22Rv1 (cell line): ENCODE data around the gene HTR1D.

ENCODE experiments used
- H3K27ac ChIP-seq: fragments of 450-650 bp; 2 replicates; pipeline ENCODE4 v1.5.1; 2017
- ZFX ChIP-seq: fragments of 450-650 bp; IDR thresholded peaks from 2 replicates; pipeline ENCODE4 v1.6.1; 2017; ENCODE audit warnings: antibody characterized with exemption, borderline replicate concordance
- TF ChIP-seq, protein P1 (sequence below): fragments of 450-650 bp; IDR thresholded peaks from 2 replicates; pipeline ENCODE4 v1.5.1; 2017; ENCODE audit warnings: mild to moderate bottlenecking

The HTR1D gene

DNA sequence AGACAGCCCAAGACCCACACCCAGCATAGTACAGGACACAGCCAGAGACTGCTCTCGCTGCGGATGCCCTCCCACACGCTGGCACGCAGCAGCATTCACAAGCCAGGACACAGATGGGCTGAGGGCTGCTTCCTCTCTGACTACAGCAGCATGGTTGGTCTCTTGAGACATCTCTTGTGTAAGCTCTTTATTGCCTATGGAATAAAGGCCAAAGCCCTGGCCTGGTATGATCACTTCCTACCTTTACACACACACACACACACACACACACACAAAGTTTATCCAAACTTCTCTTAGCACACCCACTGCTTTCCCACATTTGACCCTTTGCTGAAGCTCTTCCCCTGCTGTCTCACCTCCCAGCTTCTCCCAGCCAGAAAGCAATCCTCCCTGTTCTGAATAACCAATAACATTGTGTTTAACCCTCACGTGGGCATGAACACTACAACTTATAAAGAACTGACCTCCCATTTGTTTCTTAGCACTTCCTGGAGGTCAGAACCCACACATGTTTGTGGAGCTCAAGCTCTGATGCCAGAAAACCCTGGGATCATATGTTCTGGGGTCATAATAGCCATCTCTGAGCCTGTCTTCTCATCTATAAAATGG, 47.5 kb downstream of the HTR1D start:
- TF ChIP-seq ZFX = no peak
- TF ChIP-seq, protein P1, sequence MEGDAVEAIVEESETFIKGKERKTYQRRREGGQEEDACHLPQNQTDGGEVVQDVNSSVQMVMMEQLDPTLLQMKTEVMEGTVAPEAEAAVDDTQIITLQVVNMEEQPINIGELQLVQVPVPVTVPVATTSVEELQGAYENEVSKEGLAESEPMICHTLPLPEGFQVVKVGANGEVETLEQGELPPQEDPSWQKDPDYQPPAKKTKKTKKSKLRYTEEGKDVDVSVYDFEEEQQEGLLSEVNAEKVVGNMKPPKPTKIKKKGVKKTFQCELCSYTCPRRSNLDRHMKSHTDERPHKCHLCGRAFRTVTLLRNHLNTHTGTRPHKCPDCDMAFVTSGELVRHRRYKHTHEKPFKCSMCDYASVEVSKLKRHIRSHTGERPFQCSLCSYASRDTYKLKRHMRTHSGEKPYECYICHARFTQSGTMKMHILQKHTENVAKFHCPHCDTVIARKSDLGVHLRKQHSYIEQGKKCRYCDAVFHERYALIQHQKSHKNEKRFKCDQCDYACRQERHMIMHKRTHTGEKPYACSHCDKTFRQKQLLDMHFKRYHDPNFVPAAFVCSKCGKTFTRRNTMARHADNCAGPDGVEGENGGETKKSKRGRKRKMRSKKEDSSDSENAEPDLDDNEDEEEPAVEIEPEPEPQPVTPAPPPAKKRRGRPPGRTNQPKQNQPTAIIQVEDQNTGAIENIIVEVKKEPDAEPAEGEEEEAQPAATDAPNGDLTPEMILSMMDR = no peak
- peak overlapping the region; percentile 74 for H3K27ac ChIP-seq

GRCh38 chr1:23169195-23169575, 48.1 kb downstream of the HTR1D start:
- no peak for TF ChIP-seq ZFX
- TF ChIP-seq, protein P1 = no peak
- H3K27ac ChIP-seq = peak overlapping the region; percentile 74

DNA sequence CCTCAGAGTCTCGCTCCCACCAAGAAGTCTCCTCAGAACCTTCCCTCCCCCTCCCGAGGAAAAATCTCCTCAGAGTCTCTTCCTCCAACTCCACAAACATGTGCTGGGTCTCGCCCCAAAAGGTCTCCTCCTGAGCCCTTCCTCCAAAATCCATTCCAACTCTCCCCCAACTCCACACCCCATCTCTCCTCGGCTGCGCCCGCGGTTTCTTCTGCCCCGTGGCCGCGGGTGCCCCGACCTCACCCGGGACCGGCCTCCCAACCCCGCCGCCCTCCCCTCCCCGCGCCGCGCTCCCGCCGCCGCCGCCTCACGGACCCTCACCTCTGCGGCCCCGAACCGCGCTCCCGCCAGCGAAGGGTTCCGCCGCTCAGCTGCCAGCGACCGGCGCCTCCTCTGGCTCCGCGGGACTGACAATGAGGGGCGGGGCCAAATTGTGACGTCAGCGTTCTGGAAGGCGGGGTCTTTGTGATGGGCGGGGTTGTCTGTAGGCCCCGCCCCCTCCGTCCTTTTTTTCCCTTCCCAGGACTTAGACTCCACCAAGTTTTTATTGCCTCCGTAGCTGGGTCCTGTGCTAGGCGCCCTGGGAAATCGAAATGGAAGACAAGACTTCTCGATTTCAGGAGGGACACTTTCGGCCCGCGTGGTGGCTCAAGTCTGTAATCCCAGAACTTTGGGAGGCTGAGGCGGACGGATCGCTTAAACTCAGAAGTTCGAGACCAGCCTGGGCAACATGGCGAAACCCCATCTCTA, 48.7 kb downstream of the HTR1D start, which contains the start of gene LUZP1:
TSS of gene LUZP1 (minus strand) at position 412 of the 750 bp plus-strand sequence.
- peak within 1 kb of the TSS; percentile 74 for H3K27ac ChIP-seq
- TF ChIP-seq ZFX = no peak
- TF ChIP-seq, protein P1 = peak; percentile 17

DNA sequence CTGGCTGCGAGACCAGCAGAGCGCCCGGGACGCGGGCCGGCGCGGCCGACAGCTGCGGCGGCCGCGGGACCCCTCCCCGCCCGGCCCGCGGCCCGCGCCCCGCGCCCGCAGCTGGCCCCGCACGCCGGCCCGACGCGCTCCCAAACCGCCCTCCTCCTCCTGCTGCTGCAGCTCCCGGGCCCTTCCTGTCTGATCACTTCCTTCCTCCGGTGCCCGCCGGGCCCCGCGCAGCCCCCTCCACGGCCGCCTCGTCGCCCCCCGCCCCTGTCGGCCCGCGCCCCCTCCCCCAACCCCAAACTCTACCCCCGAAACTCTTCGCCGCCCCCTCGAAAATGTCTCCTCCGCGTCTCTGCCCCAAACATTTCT, 49.2 kb downstream of the HTR1D start:
- TF ChIP-seq ZFX = no peak
- TF ChIP-seq, protein P1 = no peak
- H3K27ac ChIP-seq = peak overlapping the region; percentile 74

- H3K27ac ChIP-seq = peak overlapping the region; percentile 74
- TF ChIP-seq, protein P1 = no peak
- TF ChIP-seq ZFX = no peak
These were observed 49.8 kb downstream of the HTR1D start for GRCh38 chr1:23167353-23168078.

GRCh38 chr1:23166854-23167253, 50.4 kb downstream of the HTR1D start:
- H3K27ac ChIP-seq = no peak overlapping the region
- no peak for TF ChIP-seq ZFX
- TF ChIP-seq, protein P1 = no peak

DNA sequence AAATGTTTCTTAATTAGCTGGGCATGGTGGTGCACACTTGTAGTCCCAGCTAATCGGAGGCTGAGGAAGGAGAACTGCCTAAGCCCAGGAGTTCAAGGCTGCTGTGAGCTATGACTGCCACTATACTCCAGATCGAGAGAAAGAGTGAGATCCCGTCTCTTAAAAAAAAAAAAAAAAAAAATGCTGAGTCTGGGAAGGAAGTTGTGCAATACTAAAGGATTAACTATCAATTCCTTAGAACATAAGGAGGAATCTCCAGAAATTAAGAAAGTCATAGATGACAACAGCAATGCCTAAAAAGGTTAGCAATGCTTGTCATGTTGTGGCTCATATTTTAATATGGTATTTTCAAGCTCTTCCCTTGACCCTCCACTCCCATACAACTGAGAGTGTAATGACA, 53.9 kb downstream of the HTR1D start:
- no peak overlapping the region for H3K27ac ChIP-seq
- TF ChIP-seq, protein P1 = no peak
- no peak for TF ChIP-seq ZFX
